Gastroesophageal sphincter (tissue), 4 donors: ENCODE data around the gene PLBD2. TPM values are rescaled to one million over a fixed set of nuclear protein-coding genes. Genes with fewer than 3 reads are reported as not detected.
A peak's percentile ranks its signal among the peaks of the same experiment; 100 is the strongest.

Source experiments
- ATAC-seq: fragments of 150-250 bp; one replicate; pipeline ENCODE4 v1.9.1; 2016; ENCODE audit warnings: mild to moderate bottlenecking, moderate library complexity
- H3K27ac ChIP-seq, 4 donors: fragments of 200-600 bp; sonication (generic) in 3 of 4; 1 replicate in 3 of 4; 2 replicates in 1 of 4; pipeline ENCODE4 v1.5.1; 2016 to 2019
- H3K27me3 ChIP-seq: fragments of 200-600 bp; sonication (generic); one replicate; pipeline ENCODE4 v1.5.1; 2019
- H3K36me3 ChIP-seq, 2 donors: fragments of 200-600 bp; sonication (generic); one replicate each; pipeline ENCODE4 v1.5.1; 2019; ENCODE audit warnings: control low read depth in 1 of 2
- H3K4me1 ChIP-seq, 3 donors: fragments of 200-600 bp; sonication (generic); 1 replicate in 2 of 3; 2 replicates in 1 of 3; pipeline ENCODE4 v1.5.1; 2016 to 2019; ENCODE audit warnings: control low read depth in 2 of 3
- H3K4me3 ChIP-seq, 2 donors: fragments of 200-600 bp; sonication (generic); one replicate each; pipeline ENCODE4 v1.5.1; 2019; ENCODE audit warnings: mild to moderate bottlenecking in 1 of 2, moderate library complexity in 1 of 2
- H3K9me3 ChIP-seq, 3 donors: fragments of 200-600 bp; sonication (generic); one replicate each; pipeline ENCODE4 v1.5.1; 2017 to 2019; ENCODE audit warnings: control low read depth in 2 of 3
- CTCF ChIP-seq, 4 experiments: fragments of 200-600 bp in 2 of 4; fragments of 450-650 bp in 2 of 4; sonication (generic) in 1 of 4; IDR thresholded peaks; one replicate each; pipeline ENCODE4 v1.5.1; 2017 to 2019; ENCODE audit warnings: antibody characterized with exemption in 4 of 4, mild to moderate bottlenecking in 2 of 4, moderate library complexity in 2 of 4
- EP300 ChIP-seq: sonication (generic); formaldehyde crosslinking; IDR thresholded peaks from one replicate; pipeline ENCODE4 v1.6.1; 2017; ENCODE audit warnings: antibody characterized with exemption, mild to moderate bottlenecking
- POLR2A ChIP-seq, 2 donors: fragments of 450-650 bp; IDR thresholded peaks; one replicate each; pipeline ENCODE4 v1.6.1; 2017; ENCODE audit warnings: antibody characterized with exemption in 2 of 2, mild to moderate bottlenecking in 2 of 2, moderate library complexity in 1 of 2
- POLR2AphosphoS5 ChIP-seq: sonication (generic); formaldehyde crosslinking; IDR thresholded peaks from one replicate; pipeline ENCODE4 v1.6.1; 2017; ENCODE audit warnings: antibody characterized with exemption
- WGBS, 2 donors: methylation state at CpG; one replicate each; pipeline ENCODE4 v1.1.5; 2018; ENCODE audit warnings: low coverage in 1 of 2; 5-methylcytosine and 5-hydroxymethylcytosine counted together
- total RNA-seq, 4 donors: library from RNA; depleted of rRNA; stranded (reverse); fragments of >200 nt; gene quantifications; one replicate each; pipeline ENCODE4 v1.1.0, GENCODE V29; 2016

PLBD2 gene
- total RNA-seq, 4 donors from 2014 or later: 23.1 to 54.4 (median 31.3) TPM

- peak; percentile 84 for ATAC-seq
- Histone ChIP-seq H3K4me3 (peak within 1 kb of the TSS; percentile 50 to 51), H3K4me1 (peaks cover 0 to 20% (median 0%) of the 10 kb centered on the region in 3 donors), H3K36me3 (no peaks in the 10 kb centered on the region), H3K27me3 (peaks cover 10% of the 10 kb centered on the region), H3K9me3 (no peaks in the 10 kb centered on the region), H3K27ac (peak within 1 kb of the TSS in 3 of 4 donors; percentile 21 to 68 (median 46))
- TF ChIP-seq EP300 (no peak), POLR2AphosphoS5 (peak; percentile 51)
- 0% methylated on average over 1 of the region's 13 CpGs; no CpG with 5 or more reads in 1 of the 2 donors for WGBS, 2 donors
Measured at GRCh38 chr12:113422030-113422885, 63.9 kb downstream of the PLBD2 start, which contains the start of gene SDSL. SDSL (plus strand) TSS chr12:113422380; CDS start chr12:113427983, 5,603 bp downstream.

- Histone ChIP-seq H3K4me3 (peak overlapping the region in 1 of 2 donors; percentile 50), H3K4me1 (peaks cover 0 to 20% (median 0%) of the 10 kb centered on the region in 3 donors), H3K9me3 (no peaks in the 10 kb centered on the region), H3K27ac (peak overlapping the region in 2 of 4 donors; percentile 46 to 68), H3K27me3 (peaks cover 10% of the 10 kb centered on the region), H3K36me3 (no peaks in the 10 kb centered on the region)
- TF ChIP-seq POLR2AphosphoS5 (no peak), POLR2A (IDR thresholded peaks at IDR 0.05) (no peak), EP300 (no peak), CTCF (IDR thresholded peaks at IDR 0.05) (no peak)
- ATAC-seq: no peak
- WGBS, 2 donors: 75 to 79% methylated on average over 2 to 4 of the region's 6 CpGs
Measured at GRCh38 chr12:113422886-113423669, 64.7 kb downstream of the PLBD2 start.

GRCh38 chr12:113424456-113424855 lies 66.1 kb downstream of the PLBD2 start:
- Histone ChIP-seq H3K36me3 (no peaks in the 10 kb centered on the region), H3K9me3 (no peaks in the 10 kb centered on the region), H3K4me1 (peaks cover 0 to 16% (median 0%) of the 10 kb centered on the region in 3 donors), H3K27ac (no peak overlapping the region), H3K27me3 (peaks cover 10% of the 10 kb centered on the region), H3K4me3 (no peak overlapping the region)
- ATAC-seq: no peak
- WGBS, 2 donors: 100% methylated on average over 1 of the region's 1 CpG; no CpG with 5 or more reads in 1 of the 2 donors
- TF ChIP-seq CTCF (IDR thresholded peaks at IDR 0.05) (no peak), POLR2AphosphoS5 (no peak), EP300 (no peak), POLR2A (IDR thresholded peaks at IDR 0.05) (no peak)

GRCh38 chr12:113424915-113425823 lies 66.8 kb downstream of the PLBD2 start:
- TF ChIP-seq CTCF (IDR thresholded peaks at IDR 0.05) (peak in 3 of 4 experiments; percentile 49 to 75 (median 67)), POLR2A (IDR thresholded peaks at IDR 0.05) (no peak)
- Histone ChIP-seq H3K27ac (no peak overlapping the region), H3K36me3 (no peaks in the 10 kb centered on the region), H3K27me3 (peaks cover 10% of the 10 kb centered on the region), H3K4me1 (peaks cover 0 to 16% (median 0%) of the 10 kb centered on the region in 3 donors), H3K9me3 (peaks cover 0 to 4% (median 0%) of the 10 kb centered on the region in 3 donors), H3K4me3 (no peak overlapping the region)
- no peak for ATAC-seq
- WGBS, 2 donors: 11 to 49% methylated on average over 3 to 6 of the region's 20 CpGs
